Tibial artery (tissue), 4 donors: Measurements from ENCODE around the gene WDR54.
"Not testable (repeated sequence)": the region's sequence is repeated elsewhere in the genome, so short reads cannot be mapped to it uniquely, and the experiment has no call there.

ENCODE experiments used
- DNase-seq, 2 donors: peaks; one replicate each; pipeline ENCODE4 v3.0.0-alpha.2; 2019
- H3K27ac ChIP-seq, 2 donors: fragments of 200-600 bp; sonication (generic) in 1 of 2; 1 replicate in 1 of 2; 2 replicates in 1 of 2; pipeline ENCODE4 v1.5.1; 2018 to 2019; ENCODE audit warnings: mild to moderate bottlenecking in 1 of 2
- H3K27me3 ChIP-seq, 2 donors: fragments of 200-600 bp; sonication (generic) in 1 of 2; one replicate each; pipeline versions ENCODE4 v1.5.1 to v1.6.0; 2016 to 2019
- H3K36me3 ChIP-seq, 3 donors: fragments of 200-600 bp; sonication (generic) in 2 of 3; one replicate each; pipeline ENCODE4 v1.5.1; 2016 to 2019; ENCODE audit warnings: mild to moderate bottlenecking in 2 of 3
- H3K4me1 ChIP-seq, 4 donors: fragments of 200-600 bp; sonication (generic) in 2 of 4; 1 replicate in 3 of 4; 2 replicates in 1 of 4; pipeline ENCODE4 v1.5.1; 2016 to 2019
- H3K4me3 ChIP-seq, 2 donors: fragments of 200-600 bp; sonication (generic) in 1 of 2; 1 replicate in 1 of 2; 2 replicates in 1 of 2; pipeline ENCODE4 v1.5.1; 2018 to 2019; ENCODE audit warnings: mild to moderate bottlenecking in 2 of 2
- H3K9me3 ChIP-seq, 3 donors: fragments of 200-600 bp; sonication (generic) in 1 of 3; one replicate each; pipeline ENCODE4 v1.5.1; 2016 to 2019
- intact Hi-C: fragments of 100-400 bp; cut with DNase I; formaldehyde crosslinking; loops from one replicate; pipeline ENCODE4 v1.15.0; 2023; ENCODE audit warnings: low total_unique reads
- TF ChIP-seq, protein P1 (sequence below), 2 experiments: fragments of 200-600 bp in 1 of 2; fragments of 450-650 bp in 1 of 2; IDR thresholded peaks; one replicate each; pipeline ENCODE4 v1.5.1; 2017 to 2019; ENCODE audit warnings: antibody characterized with exemption in 2 of 2, mild to moderate bottlenecking in 1 of 2, moderate library complexity in 1 of 2

Gene WDR54

DNA sequence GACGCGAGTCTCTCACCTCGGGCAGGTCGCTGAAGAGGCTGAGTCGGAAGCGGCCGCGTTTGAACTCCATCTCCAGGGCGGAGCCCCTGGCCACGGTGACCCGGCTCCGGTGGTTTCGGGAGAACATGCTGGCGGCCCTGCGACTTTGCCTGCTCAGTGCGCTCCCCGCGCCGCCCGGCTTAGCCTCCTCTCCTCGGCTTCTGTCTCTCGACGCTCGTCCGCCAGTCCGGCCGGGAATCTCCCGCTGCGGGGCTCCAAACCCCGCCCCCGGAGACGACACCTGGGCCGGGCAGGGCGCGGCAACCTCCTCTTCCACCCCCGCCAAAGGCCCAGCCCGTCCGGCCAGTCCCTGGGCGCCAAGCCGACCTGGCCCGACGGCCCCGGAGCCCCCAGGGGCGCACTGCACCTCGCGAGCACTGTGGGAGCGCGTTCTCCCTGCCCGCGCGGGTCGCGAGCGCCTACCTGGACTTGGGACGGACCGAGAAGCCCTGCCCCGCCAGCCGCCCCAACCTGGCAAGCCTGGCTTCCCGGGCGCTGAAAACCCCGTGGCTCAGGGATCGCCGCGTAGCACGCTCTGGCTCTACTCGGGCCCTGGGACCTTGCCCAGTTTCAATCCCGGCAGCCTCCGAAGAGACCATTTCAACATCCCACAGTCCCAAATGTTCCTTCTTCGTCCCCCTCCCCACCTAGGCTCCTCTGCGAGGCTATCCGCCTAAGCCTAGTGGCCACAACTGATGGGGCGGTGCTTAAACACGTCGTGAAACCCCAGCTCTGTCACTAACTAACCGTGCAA is 20.4 kb downstream of the WDR54 start, which contains the start of gene RTKN:
TSS of gene RTKN (minus strand) at position 248 of the 793 bp plus-strand sequence. CDS start at position 127, 121 bp downstream.
- H3K4me3 ChIP-seq, result peak within 1 kb of the TSS; percentile 50 to 64
- TF ChIP-seq, protein P1, sequence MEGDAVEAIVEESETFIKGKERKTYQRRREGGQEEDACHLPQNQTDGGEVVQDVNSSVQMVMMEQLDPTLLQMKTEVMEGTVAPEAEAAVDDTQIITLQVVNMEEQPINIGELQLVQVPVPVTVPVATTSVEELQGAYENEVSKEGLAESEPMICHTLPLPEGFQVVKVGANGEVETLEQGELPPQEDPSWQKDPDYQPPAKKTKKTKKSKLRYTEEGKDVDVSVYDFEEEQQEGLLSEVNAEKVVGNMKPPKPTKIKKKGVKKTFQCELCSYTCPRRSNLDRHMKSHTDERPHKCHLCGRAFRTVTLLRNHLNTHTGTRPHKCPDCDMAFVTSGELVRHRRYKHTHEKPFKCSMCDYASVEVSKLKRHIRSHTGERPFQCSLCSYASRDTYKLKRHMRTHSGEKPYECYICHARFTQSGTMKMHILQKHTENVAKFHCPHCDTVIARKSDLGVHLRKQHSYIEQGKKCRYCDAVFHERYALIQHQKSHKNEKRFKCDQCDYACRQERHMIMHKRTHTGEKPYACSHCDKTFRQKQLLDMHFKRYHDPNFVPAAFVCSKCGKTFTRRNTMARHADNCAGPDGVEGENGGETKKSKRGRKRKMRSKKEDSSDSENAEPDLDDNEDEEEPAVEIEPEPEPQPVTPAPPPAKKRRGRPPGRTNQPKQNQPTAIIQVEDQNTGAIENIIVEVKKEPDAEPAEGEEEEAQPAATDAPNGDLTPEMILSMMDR (IDR thresholded peaks at IDR 0.05), result no peak
- intact Hi-C loops, result no loop called here
- peaks cover 0 to 42% (median 21%) of the 10 kb centered on the region in 4 donors for H3K4me1 ChIP-seq
- H3K9me3 ChIP-seq, result no peaks in the 10 kb centered on the region
- peak within 1 kb of the TSS; percentile 68 to 76 for H3K27ac ChIP-seq
- no peaks in the 10 kb centered on the region for H3K36me3 ChIP-seq
- H3K27me3 ChIP-seq, result peaks cover 0 to 13% of the 10 kb centered on the region in 2 donors
- no peak for DNase-seq

DNA sequence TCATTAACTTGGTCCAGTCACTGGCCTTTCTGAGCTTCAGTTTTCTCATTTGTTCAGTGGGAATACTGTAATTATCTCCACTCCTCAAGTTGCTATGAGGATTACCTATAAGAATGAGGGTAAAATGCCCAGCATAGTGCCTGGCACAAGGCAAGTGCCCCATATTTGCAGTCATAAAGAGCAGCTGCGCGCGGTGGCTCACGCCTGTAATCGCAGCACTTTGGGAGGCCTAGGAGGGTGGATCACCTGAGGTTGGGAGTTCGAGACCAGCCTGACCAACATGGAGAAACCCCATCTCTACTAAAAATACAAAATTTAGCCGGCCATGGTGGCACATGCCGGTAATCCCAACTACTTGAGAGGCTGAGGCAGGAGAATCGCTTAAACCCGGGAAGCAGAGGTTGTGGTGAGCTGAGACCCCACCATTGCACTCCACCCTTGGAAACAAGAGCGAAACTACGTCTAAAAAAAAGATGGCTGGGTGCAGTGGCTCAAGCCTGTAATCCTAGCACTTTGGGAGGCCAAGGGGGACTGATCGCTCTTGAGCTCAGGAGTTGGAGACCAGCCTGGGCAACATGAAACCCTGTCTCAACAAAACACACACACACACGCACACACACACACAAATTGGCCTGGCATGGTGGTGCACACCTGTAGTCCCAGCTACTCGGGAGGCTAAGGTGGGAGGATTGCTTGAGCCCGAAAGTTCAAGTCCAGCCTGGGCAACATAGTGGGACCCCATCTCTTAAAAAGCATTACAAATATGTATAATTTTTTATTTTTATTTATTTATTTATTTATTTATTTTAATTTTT is 21.2 kb downstream of the WDR54 start:
- H3K9me3 ChIP-seq, intact Hi-C loops, H3K36me3 ChIP-seq, DNase-seq, H3K27ac ChIP-seq: not testable (repeated sequence)
- peaks cover 0 to 35% (median 21%) of the 10 kb centered on the region in 4 donors for H3K4me1 ChIP-seq
- H3K4me3 ChIP-seq, result peak overlapping the region in 1 of 2 donors; percentile 50
- H3K27me3 ChIP-seq, result peaks cover 0 to 13% of the 10 kb centered on the region in 2 donors

DNA sequence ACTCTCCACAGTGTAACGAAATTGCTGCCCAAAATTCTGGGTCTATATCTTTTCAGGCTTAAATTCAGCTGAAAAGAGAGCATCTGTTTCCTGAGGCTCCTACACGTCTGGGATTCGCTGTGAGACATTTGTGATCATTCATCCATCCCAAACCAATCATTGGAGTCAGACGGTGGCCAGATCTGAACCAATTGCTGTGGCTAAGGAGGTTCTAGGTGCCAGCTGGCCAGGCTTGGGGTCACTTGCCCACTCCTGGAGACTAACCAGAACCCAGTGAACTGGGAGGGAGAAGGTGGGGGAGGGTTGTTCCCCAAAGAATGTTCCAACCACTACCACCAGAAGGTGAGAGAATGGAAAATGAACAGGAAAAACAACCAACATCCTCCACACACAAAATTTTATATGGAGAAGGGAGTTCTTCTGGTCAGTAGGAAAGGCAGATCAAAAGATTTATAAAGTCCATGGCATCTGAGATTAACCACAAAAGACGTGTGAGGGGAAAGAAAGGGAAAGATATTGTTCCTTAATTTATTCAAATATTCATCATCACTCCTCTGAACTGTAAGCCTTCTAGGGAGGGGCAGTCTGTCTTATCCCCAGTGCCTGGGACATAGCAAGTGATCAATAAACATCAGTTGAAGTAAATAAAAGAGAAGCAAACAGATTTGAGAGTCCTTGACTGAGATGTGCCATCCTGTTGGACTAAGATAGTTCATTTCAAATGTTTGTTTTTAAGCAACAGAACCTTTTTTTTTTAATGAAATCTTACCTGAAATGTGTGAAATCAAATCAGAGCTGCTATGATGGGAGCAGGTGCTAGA is 23.2 kb downstream of the WDR54 start:
- H3K27me3 ChIP-seq, result peaks cover 0 to 13% of the 10 kb centered on the region in 2 donors
- H3K4me3 ChIP-seq, result no peak overlapping the region
- TF ChIP-seq, protein P1 (IDR thresholded peaks at IDR 0.05), result no peak
- peaks cover 0 to 20% (median 10%) of the 10 kb centered on the region in 4 donors for H3K4me1 ChIP-seq
- intact Hi-C loops, result no loop called here
- DNase-seq, result no peak
- H3K27ac ChIP-seq, result no peak overlapping the region
- no peaks in the 10 kb centered on the region for H3K36me3 ChIP-seq
- no peaks in the 10 kb centered on the region for H3K9me3 ChIP-seq

DNA sequence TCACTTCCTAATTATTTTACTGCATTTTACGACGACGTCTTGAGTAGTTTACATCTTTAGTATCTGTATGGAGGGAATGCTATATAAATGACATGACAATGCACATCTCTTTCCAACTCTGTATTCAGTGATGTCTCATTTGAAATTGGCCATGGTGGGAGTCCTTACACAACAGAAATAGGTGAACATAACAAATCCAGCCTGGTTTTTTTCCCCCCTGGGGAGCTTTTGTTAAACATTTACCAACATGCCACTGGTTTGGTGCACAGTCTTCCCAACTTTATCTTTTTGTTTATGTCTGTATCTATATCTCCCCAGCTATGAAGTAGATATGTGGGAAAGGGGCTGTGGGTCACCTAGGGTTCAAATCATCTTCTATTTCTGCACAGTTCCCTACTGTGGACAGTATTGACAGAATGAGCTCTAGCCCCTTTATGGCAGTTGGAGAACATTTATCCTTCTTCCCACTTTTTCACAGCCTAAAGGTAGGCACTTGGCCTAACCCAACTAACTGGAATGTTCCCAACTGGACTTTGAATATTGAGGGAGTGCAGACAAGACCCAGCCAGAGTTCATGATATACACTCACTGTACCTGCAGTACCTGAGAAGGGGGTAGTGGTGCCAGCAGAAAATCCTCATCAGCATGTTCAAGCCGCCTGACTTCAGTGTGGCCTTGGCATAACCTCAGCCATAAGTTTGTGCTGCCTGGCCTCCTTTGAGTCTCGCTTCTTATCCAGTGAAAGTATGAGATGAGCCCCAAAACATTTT is 25.9 kb downstream of the WDR54 start:
- TF ChIP-seq, protein P1 (IDR thresholded peaks at IDR 0.05), result no peak
- no peak for DNase-seq
- Histone ChIP-seq H3K27me3 (no peaks in the 10 kb centered on the region), H3K4me3 (no peak overlapping the region), H3K9me3 (no peaks in the 10 kb centered on the region), H3K27ac (no peak overlapping the region), H3K4me1 (no peaks in the 10 kb centered on the region), H3K36me3 (no peaks in the 10 kb centered on the region)
- intact Hi-C loops, result no loop called here

DNA sequence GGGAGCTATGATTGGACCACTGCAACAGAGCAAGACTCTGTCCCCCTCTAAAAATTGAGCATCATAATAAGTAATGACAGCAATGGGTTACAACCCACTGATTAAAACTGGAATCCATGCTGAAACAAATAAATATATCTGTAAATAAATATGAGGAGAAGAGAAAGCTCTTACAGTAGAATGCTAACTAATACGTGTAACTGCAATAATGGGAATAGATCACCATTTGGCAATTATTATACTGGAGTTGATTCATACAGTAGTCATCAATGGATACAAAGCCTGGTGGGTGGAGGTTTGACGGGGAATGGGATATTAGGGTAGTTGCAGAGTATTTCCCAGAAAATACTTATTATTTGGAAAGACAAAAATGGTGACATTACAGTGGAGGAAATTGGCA is 27.2 kb downstream of the WDR54 start:
- H3K36me3 ChIP-seq, result no peaks in the 10 kb centered on the region
- no peak for DNase-seq
- intact Hi-C loops, result no loop called here
- H3K27ac ChIP-seq, result no peak overlapping the region
- no peak overlapping the region for H3K4me3 ChIP-seq
- TF ChIP-seq, protein P1 (IDR thresholded peaks at IDR 0.05), result no peak
- no peaks in the 10 kb centered on the region for H3K4me1 ChIP-seq
- H3K9me3 ChIP-seq, result no peaks in the 10 kb centered on the region
- no peaks in the 10 kb centered on the region for H3K27me3 ChIP-seq
